GM21381 (cell line): ENCODE results near the gene PPL.

Source experiments
- ATAC-seq: cut with Tn5 transposase; IDR thresholded peaks from one replicate; pipeline ENCODE4 v1.9.1; 2021; ENCODE audit warnings: mild to moderate bottlenecking, moderate library complexity; ENCODE audit not compliant: unreplicated experiment

PPL gene

GRCh38 chr16:4892361-4893102, 44.4 kb downstream of the PPL start:
- no peak for ATAC-seq

GRCh38 chr16:4891886-4892216, 45.1 kb downstream of the PPL start:
- ATAC-seq = no peak

GRCh38 chr16:4891097-4891885, 45.7 kb downstream of the PPL start:
- ATAC-seq = no peak

- no peak for ATAC-seq
These were observed 46.3 kb downstream of the PPL start for GRCh38 chr16:4890686-4891085.

GRCh38 chr16:4890026-4890425, 46.9 kb downstream of the PPL start:
- ATAC-seq = no peak

GRCh38 chr16:4888428-4889135, 48.4 kb downstream of the PPL start:
- no peak for ATAC-seq

- no peak for ATAC-seq
These were observed 50.8 kb downstream of the PPL start for GRCh38 chr16:4886151-4886550.

- no peak for ATAC-seq
These were observed 51.7 kb downstream of the PPL start for GRCh38 chr16:4884972-4885874.

GRCh38 chr16:4884209-4884608, 52.7 kb downstream of the PPL start:
- ATAC-seq = no peak

- ATAC-seq = no peak
These were observed 53.4 kb downstream of the PPL start for GRCh38 chr16:4883501-4883900.

GRCh38 chr16:4882633-4883285, 54.2 kb downstream of the PPL start:
- no peak for ATAC-seq

- no peak for ATAC-seq
These were observed 54.8 kb downstream of the PPL start for GRCh38 chr16:4882000-4882632.

- no peak for ATAC-seq
These were observed 56.9 kb downstream of the PPL start for GRCh38 chr16:4880006-4880580.

- no peak for ATAC-seq
These were observed 57.9 kb downstream of the PPL start for GRCh38 chr16:4879049-4879448.

GRCh38 chr16:4877380-4877685, 59.6 kb downstream of the PPL start:
- no peak for ATAC-seq

GRCh38 chr16:4876646-4877379, 60.1 kb downstream of the PPL start:
- ATAC-seq = no peak

- no peak for ATAC-seq
These were observed 62.3 kb downstream of the PPL start for GRCh38 chr16:4874666-4875065.

- no peak for ATAC-seq
These were observed 63.9 kb downstream of the PPL start for GRCh38 chr16:4873091-4873490.

- no peak for ATAC-seq
These were observed 65.9 kb downstream of the PPL start for GRCh38 chr16:4871071-4871470.
